HEK293 (cell line): Measurements from ENCODE around the gene SLC4A8.

Experiments
- GLIS2 ChIP-seq: fragments of 450-650 bp; formaldehyde crosslinking; IDR thresholded peaks from 2 replicates; pipeline ENCODE4 v1.5.1; 2016; ENCODE audit warnings: missing biosample characterization, missing genetic modification characterization
- HOXA7 ChIP-seq: sonication (generic); formaldehyde crosslinking; IDR thresholded peaks from 2 replicates; pipeline ENCODE4 v1.8.1; 2022; ENCODE audit warnings: missing genetic modification reagents, borderline replicate concordance
- KLF10 ChIP-seq: fragments of 450-650 bp; IDR thresholded peaks from 2 replicates; pipeline ENCODE4 v1.5.1; 2018; ENCODE audit warnings: missing biosample characterization, mild to moderate bottlenecking, missing genetic modification characterization
- KLF7 ChIP-seq: fragments of 450-650 bp; formaldehyde crosslinking; IDR thresholded peaks from 2 replicates; pipeline ENCODE4 v1.5.1; 2016; ENCODE audit warnings: missing biosample characterization, missing genetic modification characterization, borderline replicate concordance
- SALL2 ChIP-seq: fragments of 450-650 bp; formaldehyde crosslinking; IDR thresholded peaks from 2 replicates; pipeline ENCODE4 v1.5.0; 2017; ENCODE audit warnings: missing biosample characterization, mild to moderate bottlenecking, missing genetic modification characterization, borderline replicate concordance
- TCF7L2 ChIP-seq: IDR thresholded peaks from 2 replicates; pipeline ENCODE4 v1.6.1; 2011; ENCODE audit warnings: low read depth, mild to moderate bottlenecking, inconsistent platforms, low read length, moderate library complexity, borderline replicate concordance
- ZBTB1 ChIP-seq: fragments of 450-650 bp; formaldehyde crosslinking; IDR thresholded peaks from 2 replicates; pipeline ENCODE4 v1.5.1; 2016; ENCODE audit warnings: missing biosample characterization, missing genetic modification characterization
- ZBTB20 ChIP-seq: fragments of 450-650 bp; formaldehyde crosslinking; IDR thresholded peaks from 2 replicates; pipeline ENCODE4 v1.5.1; 2016; ENCODE audit warnings: missing biosample characterization, missing genetic modification characterization
- ZFP37 ChIP-seq: fragments of 450-650 bp; formaldehyde crosslinking; IDR thresholded peaks from 2 replicates; pipeline ENCODE4 v1.5.1; 2016; ENCODE audit warnings: missing biosample characterization, missing genetic modification characterization
- ZNF133 ChIP-seq: fragments of 450-650 bp; formaldehyde crosslinking; IDR thresholded peaks from 2 replicates; pipeline ENCODE4 v1.5.1; 2016; ENCODE audit warnings: missing biosample characterization, missing genetic modification characterization
- ZNF138 ChIP-seq: fragments of 450-650 bp; formaldehyde crosslinking; IDR thresholded peaks from 2 replicates; pipeline ENCODE4 v1.5.1; 2016; ENCODE audit warnings: missing biosample characterization, missing genetic modification characterization, borderline replicate concordance
- ZNF248 ChIP-seq: fragments of 450-650 bp; formaldehyde crosslinking; IDR thresholded peaks from 2 replicates; pipeline ENCODE4 v1.5.1; 2017; ENCODE audit warnings: missing biosample characterization, missing genetic modification characterization
- ZNF324 ChIP-seq: fragments of 450-650 bp; formaldehyde crosslinking; IDR thresholded peaks from 2 replicates; pipeline ENCODE4 v1.5.1; 2016; ENCODE audit warnings: missing biosample characterization, missing genetic modification characterization
- ZNF423 ChIP-seq: fragments of 450-650 bp; formaldehyde crosslinking; IDR thresholded peaks from 2 replicates; pipeline ENCODE4 v1.5.1; 2016; ENCODE audit warnings: missing biosample characterization, missing genetic modification characterization
- ZNF596 ChIP-seq: fragments of 450-650 bp; IDR thresholded peaks from 2 replicates; pipeline ENCODE4 v1.5.0; 2018; ENCODE audit warnings: missing biosample characterization, mild to moderate bottlenecking, missing genetic modification characterization, moderate library complexity
- ZNF701 ChIP-seq: fragments of 450-650 bp; formaldehyde crosslinking; IDR thresholded peaks from 2 replicates; pipeline ENCODE4 v1.5.1; 2016; ENCODE audit warnings: missing biosample characterization, missing genetic modification characterization
- TF ChIP-seq, protein P1 (sequence below): fragments of 450-650 bp; formaldehyde crosslinking; conservative IDR thresholded peaks from 2 replicates; pipeline ENCODE4 v1.5.1; 2016; ENCODE audit warnings: low read depth, missing biosample characterization, missing genetic modification characterization
- TF ChIP-seq, protein P2 (sequence below): fragments of 450-650 bp; formaldehyde crosslinking; IDR thresholded peaks from 2 replicates; pipeline ENCODE4 v1.5.1; 2016; ENCODE audit warnings: missing biosample characterization, missing genetic modification characterization
- TF ChIP-seq, protein P3 (sequence below): fragments of 450-650 bp; formaldehyde crosslinking; IDR thresholded peaks from 2 replicates; pipeline ENCODE4 v1.5.1; 2017; ENCODE audit warnings: missing biosample characterization, mild to moderate bottlenecking, missing genetic modification characterization, moderate library complexity
- TF ChIP-seq, protein P4 (sequence below): fragments of 450-650 bp; formaldehyde crosslinking; IDR thresholded peaks from 2 replicates; pipeline ENCODE4 v1.5.1; 2016; ENCODE audit warnings: missing biosample characterization, missing genetic modification characterization
- TF ChIP-seq, protein P5 (sequence below): fragments of 450-650 bp; formaldehyde crosslinking; IDR thresholded peaks from 2 replicates; pipeline ENCODE4 v1.5.1; 2016; ENCODE audit warnings: missing biosample characterization, missing genetic modification characterization, borderline replicate concordance
- TF ChIP-seq, protein P6 (sequence below): fragments of 450-650 bp; formaldehyde crosslinking; IDR thresholded peaks from 2 replicates; pipeline ENCODE4 v1.5.1; 2016; ENCODE audit warnings: missing biosample characterization, missing genetic modification characterization

The SLC4A8 gene

DNA sequence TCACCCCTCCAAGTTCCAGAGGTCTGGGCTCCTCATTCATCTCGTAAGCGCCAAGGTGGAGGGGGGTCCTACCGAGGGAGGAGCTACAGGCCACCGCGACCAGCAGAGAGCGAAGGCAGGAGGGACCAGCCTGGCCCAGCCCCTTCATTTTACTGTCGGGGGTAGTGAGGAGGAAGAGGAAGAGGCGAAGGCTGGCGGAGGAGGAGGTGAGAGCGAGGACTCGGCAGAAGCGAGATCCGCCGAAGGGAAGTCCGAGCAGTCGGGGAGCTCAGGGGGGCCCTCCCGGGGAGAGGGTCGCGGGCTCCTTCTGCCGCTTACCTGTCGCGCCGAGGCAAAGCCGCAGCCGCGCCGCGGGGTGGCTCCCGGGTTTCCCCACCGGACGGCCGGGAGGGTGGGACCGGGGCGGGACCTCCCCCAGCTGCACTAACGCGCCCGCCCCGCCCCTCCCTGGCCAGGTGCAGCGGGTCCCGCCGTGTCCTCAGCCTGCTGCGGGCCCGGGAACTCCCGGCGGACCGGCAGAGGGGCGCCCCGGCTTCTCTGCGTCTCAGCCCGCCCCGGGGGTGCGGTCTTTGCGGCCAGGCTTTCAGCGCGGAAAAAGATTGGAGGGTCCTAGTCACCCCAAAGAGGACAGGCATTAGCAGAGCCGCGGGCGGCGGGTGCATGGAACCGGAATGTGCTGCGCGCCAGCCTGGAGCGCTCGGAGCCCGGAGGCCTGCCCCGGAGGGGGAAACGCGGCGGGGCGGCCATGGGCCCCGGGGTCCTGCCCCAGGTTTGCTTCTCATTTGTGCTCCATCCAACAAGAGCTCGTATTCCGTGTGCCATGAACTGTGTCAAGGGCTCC, 33.1 kb upstream of the SLC4A8 start, which contains the start of gene GALNT6 (continued):
- TF ChIP-seq ZNF701 (no peak), ZNF133 (tag by site-specific recombination) (no peak), ZNF324 (tag by site-specific recombination) (no peak), KLF10 (tag by site-specific recombination) (peak; percentile 75), HOXA7 (no peak), ZNF248 (tag by site-specific recombination) (no peak), SALL2 (no peak), GLIS2 (tag by site-specific recombination) (peak; percentile 97), ZFP37 (tag by site-specific recombination) (no peak), ZBTB20 (tag by site-specific recombination) (peak; percentile 92), ZBTB1 (tag by site-specific recombination) (no peak), TCF7L2 (no peak), ZNF596 (0 out of 2 replicates have a peak, but pooled peaks have one; percentile 39), KLF7 (tag by site-specific recombination) (peak; percentile 19; the same call in 1 of the 2 replicates), ZNF138 (no peak), ZNF423 (peak; percentile 19; the same call in 1 of the 2 replicates)
- TF ChIP-seq, protein P1, sequence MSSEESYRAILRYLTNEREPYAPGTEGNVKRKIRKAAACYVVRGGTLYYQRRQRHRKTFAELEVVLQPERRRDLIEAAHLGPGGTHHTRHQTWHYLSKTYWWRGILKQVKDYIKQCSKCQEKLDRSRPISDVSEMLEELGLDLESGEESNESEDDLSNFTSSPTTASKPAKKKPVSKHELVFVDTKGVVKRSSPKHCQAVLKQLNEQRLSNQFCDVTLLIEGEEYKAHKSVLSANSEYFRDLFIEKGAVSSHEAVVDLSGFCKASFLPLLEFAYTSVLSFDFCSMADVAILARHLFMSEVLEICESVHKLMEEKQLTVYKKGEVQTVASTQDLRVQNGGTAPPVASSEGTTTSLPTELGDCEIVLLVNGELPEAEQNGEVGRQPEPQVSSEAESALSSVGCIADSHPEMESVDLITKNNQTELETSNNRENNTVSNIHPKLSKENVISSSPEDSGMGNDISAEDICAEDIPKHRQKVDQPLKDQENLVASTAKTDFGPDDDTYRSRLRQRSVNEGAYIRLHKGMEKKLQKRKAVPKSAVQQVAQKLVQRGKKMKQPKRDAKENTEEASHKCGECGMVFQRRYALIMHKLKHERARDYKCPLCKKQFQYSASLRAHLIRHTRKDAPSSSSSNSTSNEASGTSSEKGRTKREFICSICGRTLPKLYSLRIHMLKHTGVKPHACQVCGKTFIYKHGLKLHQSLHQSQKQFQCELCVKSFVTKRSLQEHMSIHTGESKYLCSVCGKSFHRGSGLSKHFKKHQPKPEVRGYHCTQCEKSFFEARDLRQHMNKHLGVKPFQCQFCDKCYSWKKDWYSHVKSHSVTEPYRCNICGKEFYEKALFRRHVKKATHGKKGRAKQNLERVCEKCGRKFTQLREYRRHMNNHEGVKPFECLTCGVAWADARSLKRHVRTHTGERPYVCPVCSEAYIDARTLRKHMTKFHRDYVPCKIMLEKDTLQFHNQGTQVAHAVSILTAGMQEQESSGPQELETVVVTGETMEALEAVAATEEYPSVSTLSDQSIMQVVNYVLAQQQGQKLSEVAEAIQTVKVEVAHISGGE: peak; percentile 96
- TF ChIP-seq, protein P2, sequence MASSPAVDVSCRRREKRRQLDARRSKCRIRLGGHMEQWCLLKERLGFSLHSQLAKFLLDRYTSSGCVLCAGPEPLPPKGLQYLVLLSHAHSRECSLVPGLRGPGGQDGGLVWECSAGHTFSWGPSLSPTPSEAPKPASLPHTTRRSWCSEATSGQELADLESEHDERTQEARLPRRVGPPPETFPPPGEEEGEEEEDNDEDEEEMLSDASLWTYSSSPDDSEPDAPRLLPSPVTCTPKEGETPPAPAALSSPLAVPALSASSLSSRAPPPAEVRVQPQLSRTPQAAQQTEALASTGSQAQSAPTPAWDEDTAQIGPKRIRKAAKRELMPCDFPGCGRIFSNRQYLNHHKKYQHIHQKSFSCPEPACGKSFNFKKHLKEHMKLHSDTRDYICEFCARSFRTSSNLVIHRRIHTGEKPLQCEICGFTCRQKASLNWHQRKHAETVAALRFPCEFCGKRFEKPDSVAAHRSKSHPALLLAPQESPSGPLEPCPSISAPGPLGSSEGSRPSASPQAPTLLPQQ (tag by site-specific recombination): peak; percentile 56; the same call in 1 of the 2 replicates
- TF ChIP-seq, protein P3, sequence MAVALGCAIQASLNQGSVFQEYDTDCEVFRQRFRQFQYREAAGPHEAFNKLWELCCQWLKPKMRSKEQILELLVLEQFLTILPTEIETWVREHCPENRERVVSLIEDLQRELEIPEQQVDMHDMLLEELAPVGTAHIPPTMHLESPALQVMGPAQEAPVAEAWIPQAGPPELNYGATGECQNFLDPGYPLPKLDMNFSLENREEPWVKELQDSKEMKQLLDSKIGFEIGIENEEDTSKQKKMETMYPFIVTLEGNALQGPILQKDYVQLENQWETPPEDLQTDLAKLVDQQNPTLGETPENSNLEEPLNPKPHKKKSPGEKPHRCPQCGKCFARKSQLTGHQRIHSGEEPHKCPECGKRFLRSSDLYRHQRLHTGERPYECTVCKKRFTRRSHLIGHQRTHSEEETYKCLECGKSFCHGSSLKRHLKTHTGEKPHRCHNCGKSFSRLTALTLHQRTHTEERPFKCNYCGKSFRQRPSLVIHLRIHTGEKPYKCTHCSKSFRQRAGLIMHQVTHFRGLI (tag by site-specific recombination): 0 out of 2 replicates have a peak, but pooled peaks have one; percentile 2
- TF ChIP-seq, protein P4, sequence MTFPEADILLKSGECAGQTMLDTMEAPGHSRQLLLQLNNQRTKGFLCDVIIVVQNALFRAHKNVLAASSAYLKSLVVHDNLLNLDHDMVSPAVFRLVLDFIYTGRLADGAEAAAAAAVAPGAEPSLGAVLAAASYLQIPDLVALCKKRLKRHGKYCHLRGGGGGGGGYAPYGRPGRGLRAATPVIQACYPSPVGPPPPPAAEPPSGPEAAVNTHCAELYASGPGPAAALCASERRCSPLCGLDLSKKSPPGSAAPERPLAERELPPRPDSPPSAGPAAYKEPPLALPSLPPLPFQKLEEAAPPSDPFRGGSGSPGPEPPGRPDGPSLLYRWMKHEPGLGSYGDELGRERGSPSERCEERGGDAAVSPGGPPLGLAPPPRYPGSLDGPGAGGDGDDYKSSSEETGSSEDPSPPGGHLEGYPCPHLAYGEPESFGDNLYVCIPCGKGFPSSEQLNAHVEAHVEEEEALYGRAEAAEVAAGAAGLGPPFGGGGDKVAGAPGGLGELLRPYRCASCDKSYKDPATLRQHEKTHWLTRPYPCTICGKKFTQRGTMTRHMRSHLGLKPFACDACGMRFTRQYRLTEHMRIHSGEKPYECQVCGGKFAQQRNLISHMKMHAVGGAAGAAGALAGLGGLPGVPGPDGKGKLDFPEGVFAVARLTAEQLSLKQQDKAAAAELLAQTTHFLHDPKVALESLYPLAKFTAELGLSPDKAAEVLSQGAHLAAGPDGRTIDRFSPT (tag by site-specific recombination): no peak
- TF ChIP-seq, protein P5, sequence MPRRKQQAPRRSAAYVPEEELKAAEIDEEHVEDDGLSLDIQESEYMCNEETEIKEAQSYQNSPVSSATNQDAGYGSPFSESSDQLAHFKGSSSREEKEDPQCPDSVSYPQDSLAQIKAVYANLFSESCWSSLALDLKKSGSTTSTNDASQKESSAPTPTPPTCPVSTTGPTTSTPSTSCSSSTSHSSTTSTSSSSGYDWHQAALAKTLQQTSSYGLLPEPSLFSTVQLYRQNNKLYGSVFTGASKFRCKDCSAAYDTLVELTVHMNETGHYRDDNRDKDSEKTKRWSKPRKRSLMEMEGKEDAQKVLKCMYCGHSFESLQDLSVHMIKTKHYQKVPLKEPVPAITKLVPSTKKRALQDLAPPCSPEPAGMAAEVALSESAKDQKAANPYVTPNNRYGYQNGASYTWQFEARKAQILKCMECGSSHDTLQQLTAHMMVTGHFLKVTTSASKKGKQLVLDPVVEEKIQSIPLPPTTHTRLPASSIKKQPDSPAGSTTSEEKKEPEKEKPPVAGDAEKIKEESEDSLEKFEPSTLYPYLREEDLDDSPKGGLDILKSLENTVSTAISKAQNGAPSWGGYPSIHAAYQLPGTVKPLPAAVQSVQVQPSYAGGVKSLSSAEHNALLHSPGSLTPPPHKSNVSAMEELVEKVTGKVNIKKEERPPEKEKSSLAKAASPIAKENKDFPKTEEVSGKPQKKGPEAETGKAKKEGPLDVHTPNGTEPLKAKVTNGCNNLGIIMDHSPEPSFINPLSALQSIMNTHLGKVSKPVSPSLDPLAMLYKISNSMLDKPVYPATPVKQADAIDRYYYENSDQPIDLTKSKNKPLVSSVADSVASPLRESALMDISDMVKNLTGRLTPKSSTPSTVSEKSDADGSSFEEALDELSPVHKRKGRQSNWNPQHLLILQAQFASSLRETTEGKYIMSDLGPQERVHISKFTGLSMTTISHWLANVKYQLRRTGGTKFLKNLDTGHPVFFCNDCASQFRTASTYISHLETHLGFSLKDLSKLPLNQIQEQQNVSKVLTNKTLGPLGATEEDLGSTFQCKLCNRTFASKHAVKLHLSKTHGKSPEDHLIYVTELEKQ (tag by site-specific recombination): no peak
- TF ChIP-seq, protein P6, sequence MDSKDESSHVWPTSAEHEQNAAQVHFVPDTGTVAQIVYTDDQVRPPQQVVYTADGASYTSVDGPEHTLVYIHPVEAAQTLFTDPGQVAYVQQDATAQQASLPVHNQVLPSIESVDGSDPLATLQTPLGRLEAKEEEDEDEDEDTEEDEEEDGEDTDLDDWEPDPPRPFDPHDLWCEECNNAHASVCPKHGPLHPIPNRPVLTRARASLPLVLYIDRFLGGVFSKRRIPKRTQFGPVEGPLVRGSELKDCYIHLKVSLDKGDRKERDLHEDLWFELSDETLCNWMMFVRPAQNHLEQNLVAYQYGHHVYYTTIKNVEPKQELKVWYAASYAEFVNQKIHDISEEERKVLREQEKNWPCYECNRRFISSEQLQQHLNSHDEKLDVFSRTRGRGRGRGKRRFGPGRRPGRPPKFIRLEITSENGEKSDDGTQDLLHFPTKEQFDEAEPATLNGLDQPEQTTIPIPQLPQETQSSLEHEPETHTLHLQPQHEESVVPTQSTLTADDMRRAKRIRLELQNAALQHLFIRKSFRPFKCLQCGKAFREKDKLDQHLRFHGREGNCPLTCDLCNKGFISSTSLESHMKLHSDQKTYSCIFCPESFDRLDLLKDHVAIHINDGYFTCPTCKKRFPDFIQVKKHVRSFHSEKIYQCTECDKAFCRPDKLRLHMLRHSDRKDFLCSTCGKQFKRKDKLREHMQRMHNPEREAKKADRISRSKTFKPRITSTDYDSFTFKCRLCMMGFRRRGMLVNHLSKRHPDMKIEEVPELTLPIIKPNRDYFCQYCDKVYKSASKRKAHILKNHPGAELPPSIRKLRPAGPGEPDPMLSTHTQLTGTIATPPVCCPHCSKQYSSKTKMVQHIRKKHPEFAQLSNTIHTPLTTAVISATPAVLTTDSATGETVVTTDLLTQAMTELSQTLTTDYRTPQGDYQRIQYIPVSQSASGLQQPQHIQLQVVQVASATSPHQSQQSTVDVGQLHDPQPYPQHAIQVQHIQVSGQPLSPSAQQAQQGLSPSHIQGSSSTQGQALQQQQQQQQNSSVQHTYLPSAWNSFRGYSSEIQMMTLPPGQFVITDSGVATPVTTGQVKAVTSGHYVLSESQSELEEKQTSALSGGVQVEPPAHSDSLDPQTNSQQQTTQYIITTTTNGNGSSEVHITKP (tag by site-specific recombination): peak; percentile 87
